A549 (cell line): Measurements from ENCODE around the gene FCGR2B.
"Not testable (repeated sequence)": the region's sequence is repeated elsewhere in the genome, so short reads cannot be mapped to it uniquely, and the experiment has no call there.

Experiments used
- CTCF ChIP-seq: fragments of >200 bp; sonication (Bioruptor Twin); formaldehyde crosslinking; IDR thresholded peaks from 3 replicates; pipeline ENCODE4 v1.5.1; 2016
- EP300 ChIP-seq, 2 experiments: fragments of >200 bp; sonication (Bioruptor Twin); formaldehyde crosslinking; IDR thresholded peaks; 2 replicates in 1 of 2; 3 replicates in 1 of 2; pipeline ENCODE4 v1.6.1; 2016 to 2017
- KDM1A ChIP-seq: fragments of 200-600 bp; sonication (generic); IDR thresholded peaks from 2 replicates; pipeline ENCODE4 v1.6.1; 2016; ENCODE audit warnings: low read depth, mild to moderate bottlenecking
- NFE2L2 ChIP-seq: fragments of 150-350 bp; conservative IDR thresholded peaks from 2 replicates; pipeline ENCODE4 v1.6.1; 2014; ENCODE audit warnings: low read length
- PBX3 ChIP-seq: IDR thresholded peaks from 2 replicates; pipeline ENCODE4 v1.6.1; 2012

GRCh38 chr1:161630128-161630742, 32.7 kb upstream of the FCGR2B start:
- not testable (repeated sequence) for TF ChIP-seq CTCF; EP300 (IDR thresholded peaks at IDR 0.05); KDM1A; PBX3; NFE2L2
